Activated T-cell treated with anti-CD3 and anti-CD28 coated beads, Interleukin-2, amount 50 U/mL, for 1 hour (primary cell): Measurements from ENCODE around the gene SH3BP5L.
"Not testable (repeated sequence)": the region's sequence is repeated elsewhere in the genome, so short reads cannot be mapped to it uniquely, and the experiment has no call there.

Experiments
- DNase-seq: peaks from one replicate; pipeline ENCODE4 v3.0.0-alpha.2; 2020

Gene SH3BP5L

GRCh38 chr1:248807067-248807737 lies 18.5 kb downstream of the SH3BP5L start:
- DNase-seq, result peak; percentile 58

- DNase-seq, result no peak
Observed at GRCh38 chr1:248805876-248806275, 19.8 kb downstream of the SH3BP5L start.

DNA sequence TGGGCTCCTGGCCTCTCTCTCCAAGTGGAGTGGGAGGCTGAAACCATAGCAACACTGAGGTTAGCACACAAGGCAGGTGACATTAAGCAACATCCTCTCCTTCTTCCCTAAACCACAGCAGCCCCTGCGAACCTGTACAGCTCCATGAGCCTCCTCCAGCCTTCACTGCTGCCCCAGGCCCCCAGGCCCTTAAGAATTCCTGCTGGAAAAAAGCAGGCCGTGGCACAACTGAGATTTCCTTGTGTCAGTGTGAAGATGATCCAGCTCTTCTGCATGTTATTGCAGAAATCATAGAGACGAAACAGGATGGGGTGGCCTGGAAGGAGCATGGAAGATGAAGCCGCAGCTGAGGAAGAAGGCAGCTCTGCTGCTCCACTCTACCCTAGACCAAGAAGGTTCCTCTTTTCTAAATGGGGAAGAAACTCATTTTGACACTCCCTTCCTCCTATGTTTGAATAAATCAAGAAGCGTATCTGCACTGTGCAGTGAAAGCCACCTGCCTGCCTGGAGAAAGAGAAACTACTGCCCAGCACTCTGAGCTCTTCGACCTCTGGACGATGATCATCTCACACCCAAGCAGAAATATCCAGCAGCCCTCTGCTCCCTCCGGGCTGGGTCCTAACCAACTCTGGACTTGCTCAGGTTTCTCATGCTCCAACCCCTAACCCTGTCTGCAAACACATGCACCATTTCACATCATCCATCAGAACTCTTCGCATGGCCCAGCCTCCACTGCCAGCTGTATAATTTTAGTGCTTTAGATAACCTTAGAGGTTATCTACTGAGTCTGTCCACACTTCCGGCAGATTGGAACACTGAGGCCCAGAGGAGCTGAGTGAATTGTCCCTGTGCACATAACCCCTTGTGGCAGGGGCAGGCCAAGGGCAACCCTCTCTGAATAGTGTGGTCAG lies 20.7 kb downstream of the SH3BP5L start:
- DNase-seq, result no peak

DNA sequence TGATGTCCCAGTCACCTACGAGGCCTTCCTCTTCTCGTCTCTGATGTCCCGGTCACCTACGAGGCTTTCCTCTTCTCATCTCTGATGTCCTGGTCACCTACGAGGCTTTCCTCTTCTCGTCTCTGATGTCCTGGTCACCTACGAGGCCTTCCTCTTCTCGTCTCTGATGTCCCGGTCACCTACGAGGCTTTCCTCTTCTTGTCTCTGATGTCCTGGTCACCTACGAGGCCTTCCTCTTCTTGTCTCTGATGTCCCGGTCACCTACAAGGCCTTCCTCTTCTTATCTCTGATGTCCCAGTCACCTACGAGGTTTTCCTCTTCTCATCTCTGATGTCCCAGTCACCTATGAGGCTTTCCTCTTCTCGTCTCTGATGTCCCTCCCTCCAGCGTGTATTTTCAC lies 22.2 kb downstream of the SH3BP5L start:
- DNase-seq, result not testable (repeated sequence)

GRCh38 chr1:248802454-248802853 lies 23.3 kb downstream of the SH3BP5L start:
- DNase-seq, result no peak

DNA sequence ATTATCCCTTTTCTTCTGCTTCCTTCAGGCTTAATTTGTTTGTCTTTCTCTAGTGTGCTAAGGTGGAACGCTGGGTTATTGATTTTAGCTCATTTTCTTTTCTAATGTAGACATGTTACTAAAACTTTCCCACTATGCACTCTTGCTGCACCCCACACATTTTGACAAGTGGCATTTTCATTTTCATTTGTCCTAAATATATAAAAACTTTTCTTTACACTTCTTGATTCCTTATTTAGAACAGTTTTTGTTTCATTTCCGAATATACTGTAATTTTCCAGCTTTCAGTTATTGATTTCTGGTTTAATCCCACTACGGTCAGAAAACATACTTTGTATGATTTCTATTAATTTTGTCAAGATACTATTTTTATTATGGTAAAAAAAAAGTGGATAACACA lies 25.3 kb downstream of the SH3BP5L start:
- DNase-seq, result no peak

DNA sequence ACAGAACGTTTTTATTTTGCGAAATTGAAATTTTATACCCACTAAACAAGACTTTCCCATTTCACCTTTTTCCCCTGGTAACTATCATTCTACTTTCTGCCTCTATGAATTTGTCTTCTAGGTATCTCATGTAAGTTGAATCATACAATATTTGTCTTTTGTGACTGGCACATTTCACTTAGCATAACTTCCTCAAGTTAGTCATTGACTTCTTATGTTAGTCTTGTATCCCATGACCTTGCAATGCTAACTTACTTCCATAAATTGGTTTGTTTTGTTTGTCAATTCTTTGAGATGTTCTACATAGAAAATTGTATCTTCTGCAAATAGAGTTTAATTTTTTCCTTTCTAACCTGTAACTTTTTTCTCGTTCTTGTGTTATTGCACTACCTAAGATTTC lies 26.9 kb downstream of the SH3BP5L start:
- no peak for DNase-seq

DNA sequence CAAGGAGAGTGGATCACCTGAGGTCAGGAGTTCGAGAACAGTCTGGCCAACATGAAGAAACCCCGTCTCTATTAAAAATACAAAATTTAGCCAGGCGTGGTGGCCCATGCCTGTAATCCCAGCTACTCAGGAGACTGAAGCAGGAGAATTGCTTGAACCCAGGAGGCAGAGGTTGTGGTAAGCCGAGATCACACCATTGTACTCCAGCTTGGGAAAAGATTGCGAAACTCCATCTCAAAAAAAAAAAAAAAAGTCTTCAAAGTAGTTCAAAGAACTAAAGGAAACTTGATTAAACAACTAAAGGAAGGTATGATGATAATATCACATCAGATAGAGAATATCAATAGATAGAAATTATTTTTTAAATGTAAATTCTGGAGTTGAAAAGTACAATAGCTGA lies 31.1 kb downstream of the SH3BP5L start:
- DNase-seq, result not testable (repeated sequence)

GRCh38 chr1:248793592-248793991 lies 32.1 kb downstream of the SH3BP5L start:
- no peak for DNase-seq

DNA sequence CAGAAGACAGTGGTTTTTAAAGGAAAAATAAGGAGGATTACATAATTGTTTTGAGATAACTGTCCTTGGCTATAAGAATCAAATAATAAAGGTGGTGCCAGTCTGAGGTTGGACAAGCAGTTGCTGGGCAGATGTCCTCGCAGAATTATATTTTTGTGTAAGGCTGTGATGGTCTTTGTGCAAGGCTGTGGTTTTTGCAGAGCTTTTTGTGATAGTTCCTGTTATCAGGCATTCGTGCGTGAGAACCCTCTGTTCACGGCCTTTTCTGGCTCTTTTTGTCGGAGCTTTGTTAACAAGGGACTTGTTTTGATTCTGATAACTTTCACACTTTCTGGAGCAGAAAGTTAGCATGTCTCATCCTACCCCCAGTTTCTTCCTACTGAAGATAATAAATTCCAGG lies 33.4 kb downstream of the SH3BP5L start:
- no peak for DNase-seq

GRCh38 chr1:248791010-248791409 lies 34.7 kb downstream of the SH3BP5L start:
- no peak for DNase-seq

DNA sequence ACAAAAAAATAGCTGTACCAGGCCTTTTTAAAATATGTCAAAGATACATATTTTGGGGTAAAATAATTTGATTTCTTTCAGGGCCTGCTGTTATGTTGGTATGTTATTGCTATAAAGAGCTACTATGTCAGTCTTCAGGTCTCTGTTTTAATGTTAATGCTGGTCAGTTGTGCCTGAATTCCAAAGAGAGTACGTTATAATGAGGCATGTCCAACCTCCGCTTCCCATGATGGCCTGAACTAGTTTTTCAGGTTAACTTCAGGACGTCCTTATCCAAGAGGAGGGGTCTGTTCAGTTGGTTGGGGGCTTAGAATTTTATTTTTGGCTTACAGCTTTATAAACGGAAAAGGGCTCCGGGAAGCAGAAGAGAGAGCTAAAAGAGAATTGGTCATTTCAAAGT lies 35.3 kb downstream of the SH3BP5L start:
- DNase-seq, result no peak

- DNase-seq, result not testable (repeated sequence)
Observed at GRCh38 chr1:248789337-248789736, 36.4 kb downstream of the SH3BP5L start.

- DNase-seq, result no peak
Observed at GRCh38 chr1:248788327-248788726, 37.4 kb downstream of the SH3BP5L start.

GRCh38 chr1:248787430-248787829 lies 38.3 kb downstream of the SH3BP5L start:
- DNase-seq, result no peak

DNA sequence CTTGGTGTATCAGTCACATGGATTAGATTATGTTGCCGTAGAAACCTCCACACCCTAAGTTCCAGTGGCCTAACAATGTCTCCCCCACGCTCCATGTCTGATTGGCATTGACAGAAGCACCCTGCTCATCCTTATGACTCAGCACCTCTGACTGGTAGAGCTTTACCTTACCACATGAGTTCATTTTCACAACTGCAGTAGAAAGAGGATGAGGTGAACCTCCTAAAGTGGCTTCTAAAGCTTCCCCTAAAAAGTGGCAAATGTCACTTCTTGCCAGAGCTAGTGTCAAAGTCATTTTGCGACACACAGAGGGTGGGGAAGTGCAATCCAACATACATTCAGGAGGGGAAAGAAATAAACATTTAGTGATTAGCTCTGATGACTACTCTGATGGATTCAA lies 39.6 kb downstream of the SH3BP5L start:
- DNase-seq, result no peak

GRCh38 chr1:248783367-248783766 lies 42.3 kb downstream of the SH3BP5L start:
- no peak for DNase-seq

DNA sequence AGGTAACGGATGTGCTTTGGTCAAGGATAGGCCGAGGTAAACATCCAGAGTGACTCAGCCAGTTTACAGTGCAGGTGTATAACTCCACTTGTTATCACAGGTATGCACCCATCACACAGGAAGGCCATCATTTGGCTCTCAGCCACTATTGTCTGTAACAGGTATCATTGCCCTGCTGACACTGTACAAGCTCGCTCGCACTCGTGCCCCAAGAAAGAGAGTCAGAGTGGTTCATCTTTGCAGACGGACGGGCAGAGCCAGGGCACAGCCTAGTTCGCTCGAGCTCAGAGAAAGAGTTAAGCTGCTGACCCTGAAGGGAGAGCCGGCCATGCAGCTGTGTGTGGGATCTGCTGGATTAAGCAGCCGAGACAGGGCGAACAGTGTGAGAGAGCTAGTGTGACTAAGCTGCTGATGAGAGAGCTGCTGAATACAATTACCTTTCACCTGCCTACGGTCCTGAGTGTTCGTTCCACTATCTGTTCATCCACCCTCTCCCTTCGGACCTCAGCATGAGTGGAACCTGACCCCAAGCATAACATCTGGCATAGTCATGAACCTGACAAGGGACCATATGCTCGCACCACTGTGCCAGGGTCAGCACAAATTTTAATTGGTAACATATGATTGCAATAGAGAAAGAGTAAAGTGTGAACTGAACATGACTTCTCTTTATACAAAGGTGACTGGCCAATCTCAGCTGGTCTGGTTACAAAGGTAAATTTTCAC lies 43.1 kb downstream of the SH3BP5L start:
- no peak for DNase-seq

DNA sequence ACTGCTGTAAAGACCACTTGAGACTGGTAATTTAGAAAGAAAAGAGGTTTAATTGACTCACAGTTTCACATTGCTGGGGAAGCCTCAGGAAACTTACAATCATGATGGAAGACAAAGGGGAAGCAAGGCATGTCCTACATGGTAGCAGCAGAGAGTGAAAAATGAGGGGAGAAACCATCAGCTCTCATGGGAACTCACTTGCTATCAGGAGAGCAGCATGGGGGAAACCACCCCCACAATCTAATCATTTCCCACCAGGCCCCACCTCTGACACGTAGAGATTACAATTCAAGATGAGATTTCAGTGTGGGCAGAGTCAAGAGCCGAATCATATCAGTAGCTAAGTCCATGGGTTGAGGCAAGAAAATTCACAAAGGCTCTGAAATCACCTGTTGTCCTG lies 46.4 kb downstream of the SH3BP5L start:
- DNase-seq, result no peak

GRCh38 chr1:248778906-248779305 lies 46.8 kb downstream of the SH3BP5L start:
- DNase-seq, result no peak

DNA sequence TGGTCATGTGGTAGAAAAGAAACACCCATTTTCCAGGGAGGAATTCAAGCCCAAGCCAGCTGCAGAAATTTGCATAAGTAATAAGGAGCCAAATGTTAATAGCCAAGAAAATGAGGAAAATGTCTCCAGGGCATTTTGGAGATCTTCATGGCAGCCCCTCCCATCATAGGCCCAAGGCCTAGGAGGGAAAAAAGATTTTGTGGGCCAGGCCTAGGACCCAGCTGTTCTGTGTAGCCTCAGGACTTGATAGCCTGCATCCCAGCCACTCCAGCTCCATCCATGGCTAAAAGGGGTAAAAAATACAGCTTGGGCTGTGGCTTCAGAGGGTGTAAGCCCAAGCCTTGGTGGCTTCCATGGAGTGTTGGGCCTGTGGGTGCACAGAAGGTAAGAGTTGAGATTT lies 48.7 kb downstream of the SH3BP5L start:
- DNase-seq, result no peak

DNA sequence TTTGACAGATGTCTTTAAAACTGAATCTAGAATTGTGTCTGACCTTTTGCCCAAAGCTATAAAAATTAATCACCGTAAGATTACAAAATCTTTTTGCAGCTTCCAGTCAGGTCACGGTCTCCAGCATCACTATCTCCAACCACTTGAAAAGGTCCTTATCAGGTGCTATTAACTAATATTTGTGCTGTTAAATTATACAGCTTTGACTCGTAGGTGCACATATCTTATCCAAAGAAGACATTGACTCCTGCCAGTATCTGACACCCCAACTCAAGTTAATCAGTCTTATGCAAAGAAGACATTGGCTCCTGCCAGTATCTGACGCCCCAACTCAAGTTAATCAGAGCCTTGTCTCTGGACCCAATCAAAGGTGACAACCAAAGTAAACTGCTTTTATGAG lies 50.3 kb downstream of the SH3BP5L start:
- no peak for DNase-seq
